ENCODE measurements around the gene MYRFL. TPM values are rescaled to one million over a fixed set of nuclear protein-coding genes. Genes with fewer than 3 reads are reported as not detected.

The MYRFL gene
- total RNA-seq, 4 donors from 2014 or later = 0.17 to 1.8 (median 0.44) TPM; not detected in 1

DNA sequence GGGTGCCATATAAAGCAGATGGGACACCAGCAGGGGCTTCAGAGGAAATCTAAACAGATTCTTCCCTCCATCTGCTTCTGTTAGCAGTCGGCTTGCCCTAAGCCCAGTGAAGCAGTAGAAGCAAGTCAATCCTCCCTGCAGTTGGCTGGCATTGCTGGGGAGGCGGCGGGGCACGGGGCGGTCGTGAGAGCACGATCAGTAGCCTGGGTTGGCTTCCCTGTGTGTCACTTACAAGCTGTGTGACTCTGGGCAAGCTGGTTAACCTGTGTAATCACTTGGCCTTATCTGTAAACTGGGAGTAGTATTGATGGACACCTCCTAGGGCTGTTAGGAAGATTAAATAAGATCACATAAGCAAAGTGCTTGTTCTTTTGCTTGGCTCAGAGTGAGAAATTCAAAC is 19.4 kb downstream of the MYRFL start:
- TF ChIP-seq, protein P1, sequence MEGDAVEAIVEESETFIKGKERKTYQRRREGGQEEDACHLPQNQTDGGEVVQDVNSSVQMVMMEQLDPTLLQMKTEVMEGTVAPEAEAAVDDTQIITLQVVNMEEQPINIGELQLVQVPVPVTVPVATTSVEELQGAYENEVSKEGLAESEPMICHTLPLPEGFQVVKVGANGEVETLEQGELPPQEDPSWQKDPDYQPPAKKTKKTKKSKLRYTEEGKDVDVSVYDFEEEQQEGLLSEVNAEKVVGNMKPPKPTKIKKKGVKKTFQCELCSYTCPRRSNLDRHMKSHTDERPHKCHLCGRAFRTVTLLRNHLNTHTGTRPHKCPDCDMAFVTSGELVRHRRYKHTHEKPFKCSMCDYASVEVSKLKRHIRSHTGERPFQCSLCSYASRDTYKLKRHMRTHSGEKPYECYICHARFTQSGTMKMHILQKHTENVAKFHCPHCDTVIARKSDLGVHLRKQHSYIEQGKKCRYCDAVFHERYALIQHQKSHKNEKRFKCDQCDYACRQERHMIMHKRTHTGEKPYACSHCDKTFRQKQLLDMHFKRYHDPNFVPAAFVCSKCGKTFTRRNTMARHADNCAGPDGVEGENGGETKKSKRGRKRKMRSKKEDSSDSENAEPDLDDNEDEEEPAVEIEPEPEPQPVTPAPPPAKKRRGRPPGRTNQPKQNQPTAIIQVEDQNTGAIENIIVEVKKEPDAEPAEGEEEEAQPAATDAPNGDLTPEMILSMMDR (IDR thresholded peaks at IDR 0.05; ENCODE audit: low read depth) = no peak

DNA sequence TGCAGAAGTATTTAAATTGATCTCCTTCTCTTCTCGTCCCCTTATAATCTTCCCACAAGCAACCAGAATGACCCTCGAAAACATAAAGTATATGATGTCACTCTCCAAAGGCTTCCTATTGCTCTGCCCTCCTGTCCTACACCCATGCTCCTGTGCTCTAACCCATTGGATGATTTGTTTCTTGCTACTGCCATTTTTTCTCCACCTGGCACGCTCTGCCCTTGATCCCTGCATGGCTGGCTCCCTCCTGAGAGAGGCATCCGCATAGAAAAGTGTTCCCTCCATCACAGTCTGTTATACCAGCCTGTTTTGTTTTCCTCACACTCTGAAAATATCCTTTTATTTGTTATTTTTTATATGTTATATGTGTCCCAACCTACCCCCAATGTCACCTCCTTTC is 19.8 kb downstream of the MYRFL start:
- TF ChIP-seq, protein P1 (IDR thresholded peaks at IDR 0.05; ENCODE audit: low read depth) = no peak

DNA sequence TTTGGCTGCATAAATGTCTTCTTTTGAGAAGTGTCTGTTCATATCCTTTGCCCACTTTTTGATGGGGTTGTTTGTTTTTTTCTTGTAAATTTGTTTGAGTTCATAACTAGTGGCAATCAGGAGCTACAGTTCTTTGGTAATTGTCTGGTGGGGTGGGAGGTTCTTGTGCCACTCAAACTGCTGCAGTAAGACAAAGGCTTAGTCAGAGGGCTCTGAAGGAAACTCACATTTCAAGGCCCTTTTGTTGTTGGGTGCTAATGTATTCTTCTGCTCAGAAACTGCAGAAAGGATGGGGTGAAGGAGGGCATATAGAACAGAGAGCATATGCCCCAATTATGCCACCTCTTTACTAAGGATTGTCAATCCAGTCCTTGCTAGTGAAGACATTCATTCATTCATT is 21.9 kb downstream of the MYRFL start:
- TF ChIP-seq, protein P1 (IDR thresholded peaks at IDR 0.05; ENCODE audit: low read depth) = no peak

DNA sequence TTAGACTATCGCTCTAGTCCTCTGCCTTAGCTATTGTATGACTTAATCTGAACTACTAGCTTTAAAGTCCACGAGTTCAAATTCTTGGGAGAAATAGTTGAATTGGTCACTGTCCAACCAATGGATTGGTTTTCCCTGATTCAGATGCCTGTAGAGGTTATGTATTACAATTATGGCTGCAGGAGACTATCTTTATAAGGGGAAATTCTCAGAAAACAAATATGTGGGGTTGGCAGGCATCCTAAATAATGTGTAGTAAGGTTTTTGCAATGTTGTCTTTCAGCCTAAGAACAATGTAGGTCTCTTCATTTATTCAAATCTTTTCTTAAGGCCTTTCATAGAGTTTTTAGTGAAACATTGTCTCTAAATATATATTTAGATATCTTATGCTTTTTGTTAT is 26.9 kb downstream of the MYRFL start:
- TF ChIP-seq, protein P1 (IDR thresholded peaks at IDR 0.05; ENCODE audit: low read depth) = no peak

DNA sequence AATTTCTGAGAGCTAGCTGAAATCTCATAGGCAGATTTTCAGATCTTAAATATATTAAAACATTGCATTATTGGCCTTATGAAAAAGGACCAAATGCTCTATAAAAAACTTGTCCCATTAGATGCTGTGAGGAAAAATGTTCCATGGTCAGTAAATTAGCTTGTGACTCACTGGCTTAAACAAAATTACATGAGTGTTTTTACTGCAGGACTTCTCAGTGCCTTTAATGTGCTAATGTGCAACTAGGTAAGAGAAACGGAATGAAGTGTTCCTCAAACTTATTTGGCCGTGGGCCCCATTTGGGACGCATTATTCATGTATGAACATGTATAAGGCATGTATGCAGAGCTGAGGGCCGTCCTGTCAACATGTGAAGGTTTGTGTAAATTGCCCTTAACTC is 41.7 kb downstream of the MYRFL start:
- TF ChIP-seq, protein P1 (IDR thresholded peaks at IDR 0.05; ENCODE audit: low read depth) = no peak

DNA sequence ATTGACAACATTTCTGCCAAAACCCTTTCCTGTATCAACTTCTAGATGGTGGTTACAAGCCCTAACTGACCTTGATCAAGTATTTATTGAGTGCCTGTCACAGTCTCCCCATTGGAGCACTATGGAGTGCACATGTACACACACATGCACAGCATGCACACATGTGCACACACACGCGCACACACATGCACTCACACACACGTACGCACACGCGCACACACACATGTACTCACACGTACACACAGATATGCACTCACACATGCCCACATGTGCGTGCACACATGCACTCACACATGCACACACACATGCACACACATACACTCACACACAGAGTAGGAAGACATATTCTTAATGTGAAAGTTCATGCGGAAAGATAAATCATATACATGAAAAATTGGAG is 43.7 kb downstream of the MYRFL start:
- TF ChIP-seq, protein P1 (IDR thresholded peaks at IDR 0.05; ENCODE audit: low read depth) = no peak

DNA sequence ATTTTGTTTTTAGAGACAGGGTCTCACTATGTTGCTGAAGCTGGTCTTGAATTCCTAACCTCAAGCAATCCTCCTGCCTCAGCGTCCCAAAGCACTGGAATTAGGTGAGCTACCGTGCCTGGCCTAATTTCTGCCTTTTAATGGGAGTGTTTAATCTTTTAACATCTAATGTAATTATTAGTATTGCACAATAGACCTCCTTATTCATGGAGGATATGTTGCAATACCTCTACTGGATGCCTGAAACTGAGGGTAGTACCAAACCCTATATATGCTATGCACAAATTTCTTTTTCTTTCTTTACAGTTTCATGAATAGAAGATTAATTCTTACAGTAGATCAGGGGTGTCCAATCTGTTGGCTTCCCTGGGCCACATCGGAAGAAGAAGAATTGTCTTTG is 47.8 kb downstream of the MYRFL start:
- TF ChIP-seq, protein P1 (IDR thresholded peaks at IDR 0.05; ENCODE audit: low read depth) = no peak

Measured in subcutaneous adipose tissue (tissue), 4 donors.